Heart left ventricle (tissue), 16 donors: ENCODE measurements around the gene FUBP1. TPM values are rescaled to one million over a fixed set of nuclear protein-coding genes. Genes with fewer than 3 reads are reported as not detected.
"Not testable (repeated sequence)": the region's sequence is repeated elsewhere in the genome, so short reads cannot be mapped to it uniquely, and the experiment has no call there.

Experiments used
- ATAC-seq, 4 donors: fragments of 200-7000 bp; cut with Tn5 transposase; one replicate each; pipeline ENCODE4 v1.9.1; 2020 to 2022; ENCODE audit warnings: moderate library complexity in 4 of 4, mild to moderate bottlenecking in 3 of 4, moderate number of reproducible peaks in 1 of 4
- DNase-seq, 5 donors: peaks; one replicate each; pipeline ENCODE4 v3.0.0-alpha.2; 2020
- H3K27ac ChIP-seq, 12 donors: fragments of 200-600 bp; sonication (generic) in 4 of 12; one replicate each; pipeline versions ENCODE4 v1.5.0 to v1.8.0; 2016 to 2022; ENCODE audit warnings: mild to moderate bottlenecking in 2 of 12
- H3K27me3 ChIP-seq, 9 donors: fragments of 200-600 bp; sonication (generic) in 2 of 9; one replicate each; pipeline versions ENCODE4 v1.5.1 to v1.8.0; 2016 to 2022; ENCODE audit warnings: mild to moderate bottlenecking in 3 of 9
- H3K36me3 ChIP-seq, 9 donors: fragments of 200-600 bp; sonication (generic) in 2 of 9; one replicate each; pipeline versions ENCODE4 v1.5.0 to v1.8.0; 2018 to 2022; ENCODE audit warnings: mild to moderate bottlenecking in 2 of 9
- H3K4me1 ChIP-seq, 12 donors: fragments of 200-600 bp; sonication (generic) in 4 of 12; one replicate each; pipeline versions ENCODE4 v1.5.0 to v1.8.0; 2016 to 2022; ENCODE audit warnings: mild to moderate bottlenecking in 3 of 12
- H3K4me3 ChIP-seq, 12 donors: fragments of 200-600 bp; sonication (generic) in 4 of 12; one replicate each; pipeline versions ENCODE4 v1.5.0 to v1.8.0; 2017 to 2022; ENCODE audit warnings: mild to moderate bottlenecking in 9 of 12, moderate library complexity in 4 of 12
- H3K9me3 ChIP-seq, 12 donors: fragments of 200-600 bp; sonication (generic) in 4 of 12; one replicate each; pipeline versions ENCODE4 v1.5.0 to v1.8.0; 2016 to 2022; ENCODE audit warnings: mild to moderate bottlenecking in 1 of 12
- CTCF ChIP-seq, 12 donors: fragments of 200-600 bp; sonication (generic) in 4 of 12; IDR thresholded peaks; one replicate each; pipeline versions ENCODE4 v1.5.0 to v1.8.0; 2018 to 2022; ENCODE audit warnings: antibody characterized with exemption in 12 of 12, mild to moderate bottlenecking in 5 of 12
- POLR2A ChIP-seq, 2 donors: fragments of 450-650 bp; IDR thresholded peaks; one replicate each; pipeline ENCODE4 v1.6.1; 2017; ENCODE audit warnings: antibody characterized with exemption in 2 of 2, mild to moderate bottlenecking in 2 of 2, moderate library complexity in 2 of 2
- WGBS, 4 donors: extraction: QIAGEN DNeasy Blood & Tissue Kit in 2 of 4; methylation state at CpG; one replicate each; pipeline versions ENCODE4 v1.1.5 to v1.1.7; 2013 to 2018; 5-methylcytosine and 5-hydroxymethylcytosine counted together
- intact Hi-C, 10 donors: fragments of 100-400 bp; cut with DNase I; formaldehyde crosslinking; loops; one replicate each; pipeline versions ENCODE4 v1.11.1 to v1.14.2; 2022
- polyA plus RNA-seq, 2 donors: library from polyadenylated mRNA; stranded (reverse); fragments of 200-250 nt; gene quantifications; one replicate each; pipeline ENCODE4 v1.2.3, GENCODE V29; 2013
- total RNA-seq, 9 donors: library from RNA; depleted of rRNA in 2 of 9; stranded (reverse); fragments of >200 nt in 2 of 9; fragmentation: NEBNext Ultra II Directional in 3 of 9; extraction: Animal tissue kit (Norgen Biotek cat#: 25700) in 3 of 9; gene quantifications; one replicate each; pipeline versions ENCODE4 v1.1.0 to v1.2.4, GENCODE V29; 2016 to 2023
- donor health status: ischemic (EF 13 %, LVEDD 7.1; RV severe dilation, severe dysfunction).
- donor health status: healthy with polysubstance abuse.
- donor health status: DM: no; HTN: yes; CAD: no.
- donor health status: DM: no; HTN: no; CAD: no.
- donor health status: ischemic (EF 25% LVEDD 6.9; RV normal size, moderate dysfunction).
- donor health status: ischemic (EF 25% LVEDD 5.7; RV mildly dilated, moderate dysfunction).
- donor health status: healthy.
- donor health status: DM: yes; HTN: yes; CAD: no.
- donor health status: ischemic (EF 35%, LVEDD 5.7; RV mildly dilated, moderate dysfunction).
- donor health status: nonischemic (EF 11% LVEDD 7.7; RV severe dilation, severe dysfunction).
- donor health status: DM: yes; HTN: yes; CAD: no.
- donor health status: PGD.
- donor health status: ischemic (EF 29% LVEDD 5.4; RV normal size, mild dysfunction).
- donor health status: nonischemic (EF 23%, LVEDD 6.1; RV moderate dilation, normal function).

Gene FUBP1
- total and polyA plus RNA-seq, 11 donors: 27.0 to 78.9 (median 54.1) TPM

GRCh38 chr1:77926561-77927357, 52.1 kb downstream of the FUBP1 start:
- H3K36me3 ChIP-seq: peaks cover 0 to 97% (median 61%) of the 10 kb centered on the region in 9 donors
- ATAC-seq (no peak), DNase-seq (no peak)
- peak overlapping the region in 7 of 12 donors; percentile 18 to 52 (median 25) for H3K4me3 ChIP-seq
- TF ChIP-seq POLR2A (IDR thresholded peaks at IDR 0.05) (no peak), CTCF (IDR thresholded peaks at IDR 0.05) (no peak)
- peak overlapping the region in 8 of 12 donors; percentile 7 to 61 (median 32) for H3K27ac ChIP-seq
- intact Hi-C loops: no loop called here
- H3K27me3 ChIP-seq: no peaks in the 10 kb centered on the region
- H3K4me1 ChIP-seq: peaks cover 0 to 15% (median 0%) of the 10 kb centered on the region in 12 donors
- 64 to 78% (median 65%) methylated on average over 13 of the region's 13 CpGs for WGBS, 4 donors
- H3K9me3 ChIP-seq: no peaks in the 10 kb centered on the region

- ATAC-seq (no peak), DNase-seq (no peak)
- Histone ChIP-seq H3K9me3 (no peaks in the 10 kb centered on the region), H3K36me3 (peaks cover 0 to 99% (median 63%) of the 10 kb centered on the region in 9 donors), H3K27ac (peak overlapping the region in 7 of 12 donors; percentile 8 to 61 (median 28)), H3K27me3 (no peaks in the 10 kb centered on the region), H3K4me1 (peaks cover 0 to 15% (median 0%) of the 10 kb centered on the region in 12 donors), H3K4me3 (peak overlapping the region in 7 of 12 donors; percentile 18 to 52 (median 25))
- intact Hi-C loops: no loop called here
- 47 to 63% (median 57%) methylated on average over 2 of the region's 2 CpGs for WGBS, 4 donors
- TF ChIP-seq CTCF (IDR thresholded peaks at IDR 0.05) (no peak), POLR2A (IDR thresholded peaks at IDR 0.05) (no peak)
These were observed 52.9 kb downstream of the FUBP1 start for GRCh38 chr1:77925956-77926355.

GRCh38 chr1:77925518-77925917, 53.4 kb downstream of the FUBP1 start:
- Histone ChIP-seq H3K36me3 (peaks cover 0 to 99% (median 62%) of the 10 kb centered on the region in 9 donors), H3K9me3 (no peaks in the 10 kb centered on the region), H3K4me1 (peaks cover 0 to 15% (median 0%) of the 10 kb centered on the region in 12 donors), H3K4me3 (peak overlapping the region in 1 of 12 donors; percentile 25), H3K27ac (peak overlapping the region in 4 of 12 donors; percentile 7 to 23 (median 14)), H3K27me3 (no peaks in the 10 kb centered on the region)
- WGBS, 4 donors: 76 to 82% (median 81%) methylated on average over 1 of the region's 1 CpG
- no peak for ATAC-seq
- intact Hi-C loops: no loop called here
- TF ChIP-seq CTCF (IDR thresholded peaks at IDR 0.05): no peak
- TF ChIP-seq POLR2A (IDR thresholded peaks at IDR 0.05): no peak
- no peak for DNase-seq

GRCh38 chr1:77918918-77919317, 60.0 kb downstream of the FUBP1 start:
- ATAC-seq, H3K9me3 ChIP-seq, H3K27ac ChIP-seq, DNase-seq, H3K27me3 ChIP-seq, intact Hi-C loops, H3K4me1 ChIP-seq, H3K4me3 ChIP-seq: not testable (repeated sequence)
- peaks cover 0 to 92% (median 63%) of the 10 kb centered on the region in 9 donors for H3K36me3 ChIP-seq
- WGBS, 4 donors: 82 to 90% (median 87%) methylated on average over 5 of the region's 5 CpGs
